Ecto neural progenitor cell (in vitro differentiated cells): ENCODE data around the gene KLHL15.
"Not testable (repeated sequence)": the region's sequence is repeated elsewhere in the genome, so short reads cannot be mapped to it uniquely, and the experiment has no call there.

Source experiments
- DNase-seq: peaks from one replicate; pipeline ENCODE4 v3.0.0-alpha.2; 2018; ENCODE audit warnings: low spot score

The KLHL15 gene

DNA sequence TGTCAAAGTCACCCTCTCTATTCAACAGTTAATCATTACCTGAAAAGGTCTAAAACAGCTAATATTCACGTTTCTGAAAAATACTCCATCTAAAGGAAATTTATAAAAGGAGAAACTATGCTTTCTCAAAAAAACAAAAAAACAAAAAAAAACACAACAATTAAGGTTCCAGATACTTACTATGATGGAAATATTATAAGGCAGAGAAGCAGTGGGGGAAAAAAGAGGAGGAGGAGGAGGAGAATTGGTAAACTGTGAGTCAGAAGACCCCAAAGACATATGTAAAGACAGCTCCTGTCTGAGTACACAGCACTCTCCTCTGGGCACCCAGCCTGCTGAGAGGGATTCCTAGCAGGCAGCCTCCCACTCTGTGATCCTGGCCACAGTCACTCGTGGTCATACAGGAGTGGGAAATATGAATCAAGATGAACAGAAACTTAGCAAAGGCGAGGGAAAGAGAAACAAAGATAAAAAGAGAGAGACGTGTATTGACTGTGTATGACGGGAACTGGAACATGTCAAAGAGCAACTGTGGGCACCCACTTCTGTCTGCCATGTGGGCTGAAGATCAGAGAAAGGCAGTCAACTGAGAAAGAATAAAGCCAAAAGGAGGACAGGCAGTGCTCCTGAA is 12.5 kb downstream of the KLHL15 start:
- DNase-seq = no peak

DNA sequence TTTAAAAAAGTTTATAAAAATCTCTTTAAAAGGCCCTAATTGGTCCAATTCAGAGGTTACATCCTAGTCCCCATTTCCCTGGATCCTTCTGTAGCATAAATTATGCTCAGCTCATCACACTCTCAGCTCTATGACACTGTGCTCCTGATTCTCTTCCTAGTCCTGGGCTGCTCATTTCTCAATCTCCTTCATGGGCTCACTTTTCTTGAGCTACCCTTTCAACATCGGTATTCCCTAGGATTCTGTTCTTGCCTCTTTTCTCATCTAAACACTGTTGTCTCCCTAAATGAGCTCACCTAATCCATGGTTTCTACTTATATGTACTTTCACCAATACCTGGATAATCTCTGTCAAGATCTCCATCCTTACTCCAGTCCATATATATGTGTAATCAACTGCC is 14.7 kb downstream of the KLHL15 start:
- no peak for DNase-seq

DNA sequence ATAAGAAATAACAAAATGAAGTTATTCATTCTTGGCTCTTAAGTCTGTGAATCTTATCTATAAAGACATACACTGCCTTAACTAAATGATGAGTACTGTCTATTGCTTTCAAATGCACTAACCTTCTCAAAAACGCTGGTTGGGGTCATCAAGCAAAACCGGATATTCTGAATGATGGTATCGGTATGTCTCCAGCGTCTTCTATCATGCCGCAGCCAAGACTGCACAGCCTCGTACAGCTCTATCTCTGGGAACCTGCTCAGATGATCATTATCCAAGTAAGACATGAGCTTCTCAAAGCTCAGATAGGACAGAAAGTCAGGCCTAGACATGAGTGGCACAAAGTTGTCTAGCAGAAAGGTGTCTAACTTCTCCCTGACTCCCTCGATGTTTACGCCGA is 21.1 kb downstream of the KLHL15 start:
- no peak for DNase-seq

DNA sequence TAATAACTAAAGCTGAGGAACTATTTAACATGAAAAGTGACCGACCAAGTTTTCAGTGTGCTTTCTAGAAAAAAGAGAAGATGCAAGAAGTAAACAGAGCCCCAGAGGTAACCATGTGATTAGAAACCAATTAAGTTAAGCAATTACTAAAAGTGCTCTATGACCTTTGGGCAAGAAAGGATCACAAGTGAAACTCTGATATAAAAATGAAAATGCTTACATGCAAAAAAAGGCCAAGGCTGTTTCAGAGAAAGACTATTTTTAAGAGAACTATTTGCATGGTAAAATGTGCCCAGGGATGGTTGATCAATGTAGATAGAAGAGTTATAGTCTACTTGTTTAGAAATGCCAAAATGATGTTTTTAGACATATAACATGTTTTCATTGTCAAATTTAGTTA is 22.0 kb downstream of the KLHL15 start:
- no peak for DNase-seq

DNA sequence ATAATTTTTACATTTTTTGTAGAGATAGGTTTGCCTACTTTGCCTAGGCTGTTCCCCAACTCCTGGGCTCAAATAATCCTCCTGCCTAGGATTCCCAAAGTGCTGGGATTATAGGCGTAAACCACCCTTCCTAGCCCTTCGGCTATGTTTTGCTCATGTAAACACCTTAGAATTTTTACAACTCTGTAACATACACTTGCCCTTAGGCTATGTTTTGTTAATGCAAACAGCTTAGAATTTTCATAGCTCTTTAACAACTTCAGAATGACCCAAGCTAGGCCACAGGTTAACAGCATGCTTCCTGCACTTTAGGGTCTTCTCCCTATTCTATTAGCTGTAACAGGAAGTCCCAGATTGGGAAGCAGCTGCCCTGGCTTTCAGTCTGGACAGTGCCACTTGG is 24.2 kb downstream of the KLHL15 start:
- DNase-seq = no peak

DNA sequence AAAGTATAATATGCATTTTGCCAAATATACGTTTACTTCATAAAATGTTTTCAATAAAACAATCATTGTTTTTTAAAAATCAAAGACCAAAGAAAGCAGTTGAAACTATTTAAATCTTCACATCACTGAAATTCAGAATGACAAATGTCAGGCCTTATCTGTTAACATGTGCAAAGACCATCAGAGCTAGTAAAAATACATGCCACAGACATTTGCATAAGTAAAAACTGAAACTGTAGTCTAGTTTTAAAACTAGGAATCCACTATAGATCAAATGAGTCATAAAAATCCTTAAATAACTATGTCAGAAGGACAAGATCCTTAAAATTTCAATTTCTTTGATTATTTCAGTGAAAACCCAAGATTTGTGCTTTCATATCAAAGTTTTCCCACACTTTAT is 24.8 kb downstream of the KLHL15 start:
- DNase-seq = no peak

DNA sequence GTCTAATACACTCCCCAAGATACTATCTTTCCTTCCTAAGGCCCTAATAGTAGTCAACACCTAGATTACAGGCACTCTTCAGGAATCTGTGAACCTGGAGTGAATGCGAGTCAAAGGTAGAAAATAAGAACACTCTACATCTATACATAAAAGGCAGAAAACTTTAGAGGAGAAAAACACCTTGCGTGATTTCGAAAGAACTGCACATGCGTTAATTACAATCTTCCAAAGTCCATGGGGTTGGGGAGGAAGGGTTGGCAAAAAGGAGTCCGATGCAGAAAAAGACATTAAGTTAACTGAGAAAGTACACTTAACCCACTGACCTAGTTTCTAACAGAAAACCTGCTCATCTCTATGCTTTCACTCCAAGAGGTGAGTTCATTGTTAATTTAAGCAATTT is 27.3 kb downstream of the KLHL15 start:
- DNase-seq = no peak

DNA sequence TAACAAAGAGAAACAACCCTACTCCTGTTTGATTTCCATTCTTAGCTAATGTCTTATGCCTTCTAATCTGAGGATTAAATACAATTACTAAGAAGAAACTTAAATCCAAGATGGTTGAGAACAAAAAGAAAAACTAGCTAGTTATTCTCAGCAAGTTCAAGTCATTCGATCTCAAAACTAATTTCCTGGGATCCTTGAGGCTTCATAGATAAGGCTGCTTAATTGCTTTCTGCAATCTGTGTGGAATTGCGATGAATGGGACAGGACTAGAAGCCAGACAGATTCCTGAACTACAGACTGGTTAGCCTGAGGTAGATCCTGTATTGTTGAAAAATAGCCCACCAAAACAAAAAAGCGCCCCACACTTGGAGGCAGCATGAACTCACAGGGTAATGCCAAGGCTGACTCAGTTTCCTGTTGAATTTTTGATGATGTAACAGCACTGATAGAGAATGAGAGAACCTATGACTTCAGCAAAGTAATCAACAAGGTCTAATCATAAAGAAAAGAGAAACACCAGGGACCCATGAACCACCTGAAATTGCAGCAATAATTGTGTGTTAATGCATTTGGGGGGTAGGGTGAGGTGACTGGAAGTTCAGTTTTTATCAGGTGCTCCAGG is 33.9 kb downstream of the KLHL15 start:
- no peak for DNase-seq

DNA sequence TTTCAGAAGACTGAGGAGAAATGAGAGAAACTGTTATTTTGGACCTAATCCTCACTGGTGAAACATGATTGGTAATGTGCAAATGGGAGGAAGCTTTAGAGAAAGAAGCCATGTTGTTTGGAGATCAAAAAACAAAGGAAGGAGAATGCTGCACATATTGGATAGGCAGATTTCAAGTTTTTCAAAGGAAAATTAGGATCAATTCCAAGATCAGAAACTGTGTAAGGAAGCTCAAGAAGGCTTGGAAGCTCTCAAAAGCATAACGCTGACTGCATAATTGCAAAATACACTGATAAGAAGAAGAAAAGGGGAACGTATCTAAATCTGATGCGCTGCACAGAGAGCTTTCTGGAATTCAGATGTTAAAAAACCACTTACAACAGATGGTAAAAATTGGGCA is 34.6 kb downstream of the KLHL15 start:
- no peak for DNase-seq

DNA sequence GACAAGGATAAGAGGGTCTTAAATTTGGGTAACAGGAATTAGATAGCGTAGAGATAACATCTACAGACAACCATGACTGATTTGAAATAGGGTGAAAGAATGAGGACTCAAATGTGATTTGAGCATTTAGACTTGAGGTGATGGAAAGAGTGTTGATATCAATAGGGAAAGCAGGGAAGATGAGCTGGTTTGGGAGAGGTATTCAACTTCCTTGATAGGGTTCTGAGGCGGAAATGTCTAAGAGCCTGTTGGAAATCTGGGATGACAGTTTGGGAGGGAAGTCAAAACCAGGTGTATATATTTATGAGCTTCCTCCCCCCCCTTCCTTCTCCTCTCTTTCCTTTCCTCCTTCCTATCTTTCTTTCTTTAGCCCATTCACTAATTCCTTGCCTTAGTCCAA is 36.5 kb downstream of the KLHL15 start:
- no peak for DNase-seq

DNA sequence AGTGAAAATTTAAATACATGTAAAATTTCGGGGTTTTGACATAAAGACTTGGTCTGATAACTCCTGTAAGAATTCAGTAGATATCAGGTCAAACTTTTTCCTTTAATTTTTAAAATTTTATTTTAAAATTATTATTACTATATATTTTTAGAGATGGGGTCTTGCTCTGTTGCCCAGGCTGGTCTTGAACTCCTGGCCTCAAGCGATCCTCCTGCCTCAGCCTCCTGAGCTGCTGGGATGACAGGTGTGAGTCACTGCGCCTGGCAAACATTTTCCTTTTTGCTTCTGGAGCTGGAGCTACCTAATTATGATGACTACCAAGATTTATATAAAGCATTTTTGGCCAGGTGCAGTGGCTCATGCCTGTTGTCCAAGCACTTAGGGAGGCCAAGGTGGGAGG is 37.3 kb downstream of the KLHL15 start:
- no peak for DNase-seq

DNA sequence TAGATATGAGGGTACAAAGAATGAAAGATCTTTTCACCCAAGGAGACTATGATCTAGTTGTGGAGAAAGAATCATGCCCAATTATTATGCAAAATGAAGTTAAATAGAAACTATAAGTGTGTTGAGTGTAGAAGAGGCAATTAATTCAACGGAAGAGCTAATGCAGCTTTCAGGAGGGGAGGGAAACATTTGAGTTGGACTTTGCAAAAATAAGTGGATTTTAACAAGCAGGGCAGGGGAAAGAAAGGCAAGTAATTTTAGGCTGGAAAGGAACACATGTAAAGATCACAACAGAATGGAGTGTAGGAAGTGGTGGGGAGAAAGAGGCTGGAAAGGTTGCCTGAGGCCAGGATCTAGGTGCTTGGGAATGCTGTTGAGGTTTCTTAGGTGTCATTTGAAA is 44.1 kb downstream of the KLHL15 start:
- no peak for DNase-seq

DNA sequence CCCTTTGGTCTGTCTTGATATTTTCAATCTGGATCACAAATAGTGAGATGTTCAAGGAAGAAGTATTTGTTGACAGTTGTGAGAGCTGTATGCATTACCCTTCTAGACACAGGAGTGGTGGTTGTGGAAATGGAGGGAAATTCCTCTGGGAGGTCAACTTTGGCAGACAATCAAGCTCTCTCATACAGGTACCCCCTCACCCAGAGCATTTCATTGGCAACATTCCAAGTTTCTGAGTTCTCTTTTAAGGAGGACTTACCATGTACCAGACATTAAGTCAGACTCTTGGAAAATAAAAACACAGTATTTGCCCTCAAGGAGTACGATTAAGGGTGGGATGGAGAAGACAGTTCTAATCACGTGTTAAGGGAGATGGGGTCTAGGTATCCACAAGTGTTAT is 45.3 kb downstream of the KLHL15 start:
- DNase-seq = no peak

DNA sequence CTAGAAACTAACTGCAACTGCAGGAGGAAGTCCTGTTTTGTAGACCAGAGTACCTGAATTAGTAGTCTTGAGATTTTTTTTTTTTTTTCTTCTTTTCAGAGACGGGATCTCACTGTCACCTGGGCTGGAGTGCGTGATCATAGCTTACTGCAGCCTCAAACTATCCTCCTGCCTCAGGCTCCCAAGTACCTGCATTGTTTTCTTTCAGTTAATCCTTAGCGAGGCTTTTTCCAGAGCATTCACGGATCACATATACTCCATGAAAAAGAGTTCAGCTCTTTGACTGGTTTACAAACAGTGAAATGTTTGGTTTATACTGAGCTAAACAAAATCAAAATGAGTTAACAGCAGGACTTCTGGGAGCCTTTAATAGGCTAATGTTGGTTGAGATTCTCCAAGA is 45.8 kb downstream of the KLHL15 start:
- no peak for DNase-seq

DNA sequence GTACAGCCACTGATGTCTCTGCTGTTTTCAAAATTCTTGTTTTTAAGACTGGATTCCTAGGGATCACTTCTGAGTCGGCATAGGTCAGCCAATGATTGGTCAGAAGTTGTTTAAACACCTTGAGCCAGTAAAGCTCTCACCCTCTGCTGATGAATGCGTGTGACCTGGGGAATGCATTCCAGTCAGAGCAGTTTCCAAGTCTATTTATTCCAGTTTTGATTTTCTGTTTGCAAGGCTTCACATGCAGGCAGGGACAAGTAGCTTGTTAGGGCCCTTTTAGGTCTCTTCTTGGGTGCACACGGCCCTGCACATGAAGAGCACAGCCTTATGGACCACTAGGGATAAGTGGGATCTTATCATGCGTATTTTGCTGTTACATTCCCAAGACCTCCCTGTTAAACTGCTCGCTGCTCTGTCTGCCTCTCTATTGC is 47.0 kb downstream of the KLHL15 start:
- DNase-seq = no peak

DNA sequence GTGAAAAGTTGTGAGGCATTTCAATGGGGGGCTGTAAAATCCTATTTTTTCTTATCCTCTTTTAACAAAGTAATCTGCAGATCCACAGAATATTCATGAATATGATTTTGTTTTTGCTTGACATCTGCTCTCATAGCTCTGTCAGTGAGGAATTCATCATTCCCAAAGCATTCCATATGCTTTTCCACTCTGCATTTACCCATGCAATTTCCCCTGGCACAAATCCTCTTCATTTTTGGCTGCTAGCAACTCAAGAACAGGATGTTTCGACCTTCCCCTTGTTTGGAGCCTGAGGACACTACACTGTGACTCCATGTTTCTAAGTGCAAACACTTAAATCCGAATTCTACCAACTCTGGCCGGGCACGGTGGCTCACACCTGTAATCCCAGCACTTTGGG is 48.5 kb downstream of the KLHL15 start:
- no peak for DNase-seq

DNA sequence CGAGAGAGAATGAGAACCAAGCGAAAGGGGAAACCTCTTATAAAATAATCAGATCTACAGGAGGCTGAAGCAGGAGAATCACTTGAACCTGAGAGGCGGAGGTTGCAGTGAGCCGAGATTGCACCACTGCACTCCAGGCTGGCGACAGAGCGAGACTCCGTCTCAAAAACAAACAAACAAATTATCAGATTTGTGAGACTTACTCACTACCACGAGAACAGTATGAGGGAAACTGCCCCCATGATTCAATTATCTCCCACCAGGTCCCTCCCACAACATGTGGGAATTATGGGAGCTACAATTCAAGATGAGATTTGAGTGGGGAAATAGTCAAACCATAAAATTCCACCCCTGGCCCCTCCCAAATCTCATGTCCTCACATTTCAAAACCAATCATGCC is 61.4 kb downstream of the KLHL15 start:
- DNase-seq = not testable (repeated sequence)

DNA sequence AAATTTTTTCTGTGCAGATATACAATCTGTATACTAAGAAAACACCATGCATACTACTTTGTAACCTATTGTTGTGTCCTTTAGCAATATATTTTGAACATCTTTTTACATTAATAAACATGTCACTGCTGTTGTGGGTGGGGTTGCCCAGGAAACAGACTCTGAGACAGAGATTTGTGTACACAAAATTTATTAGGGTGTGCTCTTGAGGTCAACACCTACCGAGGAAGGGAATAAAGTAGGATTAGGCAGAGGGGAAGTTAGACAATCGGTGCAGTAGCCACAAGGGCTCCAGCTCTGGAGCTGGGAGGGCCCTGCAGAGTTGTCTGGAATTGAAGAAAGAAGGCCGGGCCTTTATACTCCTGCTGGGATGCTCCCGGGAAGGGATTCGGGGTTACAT is 62.8 kb downstream of the KLHL15 start:
- no peak for DNase-seq

DNA sequence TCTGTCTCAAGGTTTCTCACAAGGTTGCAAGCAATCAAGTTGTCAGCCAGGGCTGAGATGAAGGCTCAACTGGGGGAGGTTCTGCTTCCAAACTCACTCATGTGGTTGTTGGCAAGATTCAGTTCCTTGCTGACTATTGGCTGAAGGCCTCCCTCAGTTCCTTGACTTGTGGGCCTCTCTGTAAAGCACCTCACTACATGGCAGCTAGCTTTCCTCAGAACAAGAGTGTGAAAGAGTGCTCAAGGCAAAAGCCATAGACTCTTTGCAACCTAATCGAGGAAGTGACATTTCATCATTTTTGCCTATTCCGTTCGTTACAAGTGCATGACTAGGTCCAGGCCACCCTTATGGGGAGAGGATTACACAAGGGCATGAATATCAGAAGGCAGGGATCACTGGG is 67.2 kb downstream of the KLHL15 start:
- no peak for DNase-seq

DNA sequence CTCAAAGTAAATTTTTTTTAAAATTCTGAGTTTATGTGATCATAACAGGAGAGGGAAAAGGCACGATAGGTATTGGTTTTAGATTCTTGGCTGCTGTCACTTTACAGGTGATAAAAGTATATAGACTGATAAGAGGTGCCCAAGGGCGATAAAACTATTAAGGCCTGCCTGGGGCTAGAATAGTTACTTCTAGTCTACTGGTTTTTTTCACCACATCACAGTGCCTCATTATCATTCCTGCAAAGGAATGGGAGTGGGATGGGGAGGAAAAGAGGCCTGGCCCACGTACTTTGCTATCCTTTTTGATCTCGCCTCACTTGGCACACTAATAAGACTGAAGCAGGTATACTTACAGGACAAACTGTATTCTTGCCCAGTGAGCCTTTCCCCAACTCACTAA is 72.6 kb downstream of the KLHL15 start:
- DNase-seq = no peak

DNA sequence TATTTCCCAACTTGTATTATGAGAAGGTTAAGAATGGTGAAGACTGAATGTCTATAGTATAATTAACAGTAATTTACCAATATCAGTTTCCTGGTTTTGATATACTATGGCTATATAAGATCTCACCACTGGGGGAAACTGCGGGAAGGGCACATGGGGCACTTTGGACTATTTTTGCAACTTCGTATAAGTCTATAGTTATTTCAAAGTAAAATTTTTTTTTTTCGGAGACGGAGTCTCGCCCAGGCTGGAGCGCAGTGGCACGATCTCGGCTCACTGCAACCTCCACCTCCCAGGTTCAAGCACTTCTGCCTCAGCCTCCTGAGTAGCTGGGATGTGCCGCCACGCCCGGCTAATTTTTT is 73.1 kb downstream of the KLHL15 start:
- DNase-seq = no peak

DNA sequence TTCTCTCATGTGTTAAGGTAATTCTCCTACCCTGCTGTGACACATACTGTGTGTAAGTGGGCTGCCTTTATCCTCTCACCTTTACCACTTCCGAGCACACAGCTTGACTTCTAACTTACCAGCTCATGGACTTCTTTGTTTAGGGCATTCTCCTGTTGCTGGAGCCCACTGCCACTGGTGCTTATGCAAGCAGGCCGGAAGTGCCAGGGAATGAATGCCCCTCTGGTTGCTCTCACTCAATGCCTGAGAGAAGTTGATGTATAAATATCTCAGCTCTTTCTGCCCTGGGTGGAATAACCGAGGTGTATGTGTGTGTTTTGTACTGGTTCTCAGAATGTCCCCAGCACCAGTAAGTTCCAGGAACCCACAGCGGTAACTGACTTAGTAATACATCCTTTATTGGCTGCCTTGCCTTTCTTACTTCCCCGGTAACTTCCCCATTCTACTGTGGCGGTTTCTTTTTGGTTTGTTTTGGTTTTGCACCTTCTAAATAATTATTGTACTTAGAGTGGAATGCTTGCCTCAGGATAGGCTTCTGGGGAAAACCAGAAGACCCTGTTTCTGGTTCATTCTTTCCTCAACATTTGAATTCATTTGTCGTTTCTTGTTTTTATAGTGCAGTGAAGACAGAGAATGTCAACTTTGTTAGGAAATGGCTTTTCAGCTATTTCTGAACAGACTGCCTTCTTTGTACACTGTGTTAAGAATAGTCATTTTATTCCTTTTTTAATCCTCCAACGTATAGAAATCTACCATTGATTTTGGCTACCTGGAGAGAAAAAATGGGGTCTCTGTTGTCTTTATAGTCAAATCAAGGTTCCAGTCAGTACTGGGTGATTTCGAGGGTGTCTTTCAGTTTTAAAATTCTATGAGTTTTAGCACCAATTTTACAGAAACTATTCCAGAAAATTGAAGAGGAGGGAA is 73.7 kb downstream of the KLHL15 start:
- no peak for DNase-seq

DNA sequence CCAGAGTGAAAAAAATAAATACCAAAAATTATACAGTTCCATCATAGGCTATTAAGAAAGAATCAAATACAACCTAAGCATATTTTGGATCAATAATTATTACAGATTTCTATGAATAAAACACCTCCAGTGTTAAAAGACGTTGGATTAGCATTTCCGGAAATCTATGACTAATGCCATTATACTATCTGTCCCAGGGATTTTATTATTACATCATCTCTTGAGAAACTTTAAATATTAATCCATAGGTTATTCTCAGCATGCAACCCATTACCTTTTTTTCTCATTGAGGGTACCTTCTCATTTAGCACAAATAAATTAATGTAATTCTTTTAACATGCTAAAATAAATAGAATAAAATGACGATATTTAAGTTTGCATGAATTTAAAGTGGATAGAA is 74.6 kb downstream of the KLHL15 start:
- DNase-seq = no peak
